Hematopoietic multipotent progenitor cell treated with erythropoietin and hydrocortisone succinate and interleukin-3 and kit ligand, for 4 days (in vitro differentiated cells): ENCODE results near the gene TCF7L1.

Experiments
- DNase-seq: peaks from one replicate; pipeline ENCODE4 v3.0.0-alpha.2; 2015

The TCF7L1 gene

DNA sequence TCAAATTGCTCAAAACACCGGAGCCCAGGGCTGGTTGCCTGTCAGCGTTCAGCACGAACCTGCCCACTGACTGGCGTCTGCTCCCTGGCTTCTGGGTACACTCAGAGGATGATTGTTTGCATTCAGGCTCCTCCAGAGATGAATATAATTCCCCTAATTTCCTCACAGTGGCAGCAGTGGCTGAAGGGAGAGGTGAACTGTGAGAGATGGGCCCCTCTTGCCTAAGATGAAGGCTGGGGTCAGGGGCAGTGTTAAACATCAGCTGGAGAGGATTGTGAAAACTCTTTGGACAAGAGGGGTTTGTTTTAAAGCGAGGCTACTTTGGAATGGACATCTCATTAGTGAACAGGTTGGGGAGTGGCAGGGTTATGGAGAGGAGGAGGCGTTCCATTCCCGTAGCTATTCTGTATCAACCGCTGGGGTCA, 31.0 kb downstream of the TCF7L1 start:
- no peak for DNase-seq

DNA sequence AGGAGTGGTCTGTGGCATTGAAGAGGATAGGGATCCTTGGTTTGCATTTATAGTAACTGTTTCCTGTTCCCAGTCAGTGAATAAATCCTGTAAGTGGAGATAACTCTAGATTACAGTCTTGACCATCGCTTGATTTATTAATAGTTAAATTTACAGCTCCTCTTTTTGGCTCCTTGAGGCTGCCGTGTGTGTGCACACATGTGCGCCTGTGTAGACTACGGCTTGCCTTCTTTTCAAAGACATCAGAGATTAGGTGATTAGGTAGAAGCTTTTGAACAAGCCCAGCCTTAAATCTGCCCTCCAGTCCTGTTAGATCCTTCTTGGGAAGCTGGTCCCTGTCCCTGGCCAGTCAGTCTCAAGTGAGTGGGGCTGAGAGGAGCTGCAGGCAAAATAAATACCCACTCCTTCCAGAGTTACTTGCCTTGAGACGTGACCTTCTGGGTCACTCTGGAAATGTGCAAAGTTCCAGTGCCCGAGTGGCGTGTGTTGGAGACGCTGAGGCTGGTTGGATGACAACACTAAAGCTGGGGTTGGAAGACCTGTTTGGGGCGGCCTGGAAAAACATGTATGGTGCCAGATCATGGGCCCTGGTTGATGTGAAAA, 32.0 kb downstream of the TCF7L1 start:
- DNase-seq: no peak

DNA sequence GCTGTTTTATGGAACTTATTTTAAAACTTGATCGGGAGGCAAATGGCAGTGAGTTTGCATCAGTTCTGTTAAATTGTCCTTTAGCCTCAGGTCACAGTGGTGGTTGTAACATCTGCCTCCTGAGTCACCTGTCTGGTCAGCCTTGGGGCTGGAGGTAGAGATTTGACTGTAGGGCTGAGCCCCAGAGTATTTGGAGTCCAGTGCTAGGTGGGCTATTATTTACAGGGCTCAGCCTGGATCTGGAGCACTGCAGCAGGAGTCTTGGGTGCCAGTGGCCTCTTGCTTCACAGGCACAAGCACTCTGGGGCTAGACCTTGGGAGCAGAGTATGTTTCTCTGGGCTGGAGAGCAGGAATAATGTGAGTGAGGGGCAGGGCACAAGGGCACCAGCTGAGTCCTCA, 32.8 kb downstream of the TCF7L1 start:
- no peak for DNase-seq

- no peak for DNase-seq
Measured at GRCh38 chr2:85167479-85167878, 34.3 kb downstream of the TCF7L1 start.

- DNase-seq: no peak
Measured at GRCh38 chr2:85168942-85169341, 35.8 kb downstream of the TCF7L1 start.

GRCh38 chr2:85169581-85169980, 36.4 kb downstream of the TCF7L1 start:
- no peak for DNase-seq

DNA sequence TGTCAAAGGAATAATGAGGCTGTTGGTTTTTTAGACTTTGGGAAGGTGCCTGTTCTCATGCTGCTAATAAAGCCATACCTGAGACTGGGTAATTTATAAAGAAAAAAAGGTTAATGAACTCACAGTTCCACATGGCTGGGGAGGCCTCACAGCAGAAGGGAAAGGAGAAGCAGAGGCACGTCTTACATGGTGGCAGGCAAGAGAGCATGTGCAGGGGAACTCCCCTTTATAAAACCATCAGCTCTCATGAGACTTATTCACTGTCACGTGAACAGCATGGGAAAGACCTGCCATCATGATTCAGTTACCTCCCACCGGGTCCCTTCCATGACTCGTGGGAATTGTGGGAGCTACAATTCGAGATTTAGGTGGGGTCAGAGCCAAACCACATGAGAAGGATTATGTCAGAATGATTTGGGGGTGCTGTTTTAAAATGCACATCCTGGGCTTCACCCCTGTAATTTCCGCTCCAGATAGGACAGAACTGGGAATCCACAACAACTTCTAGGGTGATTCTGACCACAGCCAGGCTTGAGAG, 37.8 kb downstream of the TCF7L1 start:
- no peak for DNase-seq

- DNase-seq: no peak
Measured at GRCh38 chr2:85171916-85172315, 38.7 kb downstream of the TCF7L1 start.

DNA sequence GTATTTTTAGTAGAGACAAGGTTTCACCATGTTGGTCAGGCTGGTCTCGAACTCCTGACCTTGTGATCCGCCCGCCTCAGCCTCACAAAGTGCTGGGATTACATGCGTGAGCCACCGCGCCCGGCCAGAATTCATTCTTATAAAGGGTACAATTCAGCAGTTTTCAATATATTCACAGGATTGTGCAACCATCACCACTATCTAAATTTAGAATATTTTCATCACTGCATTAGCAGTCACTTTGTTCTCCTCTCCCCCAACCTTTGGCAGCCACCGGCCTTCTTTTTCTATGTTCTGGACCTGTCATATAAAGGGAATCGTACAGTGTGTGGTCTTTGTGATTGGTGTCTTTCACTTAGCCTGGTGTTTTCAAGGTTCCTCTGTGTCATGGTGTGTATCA, 40.7 kb downstream of the TCF7L1 start:
- DNase-seq: no peak

- DNase-seq: no peak
Measured at GRCh38 chr2:85174943-85175342, 41.8 kb downstream of the TCF7L1 start.

DNA sequence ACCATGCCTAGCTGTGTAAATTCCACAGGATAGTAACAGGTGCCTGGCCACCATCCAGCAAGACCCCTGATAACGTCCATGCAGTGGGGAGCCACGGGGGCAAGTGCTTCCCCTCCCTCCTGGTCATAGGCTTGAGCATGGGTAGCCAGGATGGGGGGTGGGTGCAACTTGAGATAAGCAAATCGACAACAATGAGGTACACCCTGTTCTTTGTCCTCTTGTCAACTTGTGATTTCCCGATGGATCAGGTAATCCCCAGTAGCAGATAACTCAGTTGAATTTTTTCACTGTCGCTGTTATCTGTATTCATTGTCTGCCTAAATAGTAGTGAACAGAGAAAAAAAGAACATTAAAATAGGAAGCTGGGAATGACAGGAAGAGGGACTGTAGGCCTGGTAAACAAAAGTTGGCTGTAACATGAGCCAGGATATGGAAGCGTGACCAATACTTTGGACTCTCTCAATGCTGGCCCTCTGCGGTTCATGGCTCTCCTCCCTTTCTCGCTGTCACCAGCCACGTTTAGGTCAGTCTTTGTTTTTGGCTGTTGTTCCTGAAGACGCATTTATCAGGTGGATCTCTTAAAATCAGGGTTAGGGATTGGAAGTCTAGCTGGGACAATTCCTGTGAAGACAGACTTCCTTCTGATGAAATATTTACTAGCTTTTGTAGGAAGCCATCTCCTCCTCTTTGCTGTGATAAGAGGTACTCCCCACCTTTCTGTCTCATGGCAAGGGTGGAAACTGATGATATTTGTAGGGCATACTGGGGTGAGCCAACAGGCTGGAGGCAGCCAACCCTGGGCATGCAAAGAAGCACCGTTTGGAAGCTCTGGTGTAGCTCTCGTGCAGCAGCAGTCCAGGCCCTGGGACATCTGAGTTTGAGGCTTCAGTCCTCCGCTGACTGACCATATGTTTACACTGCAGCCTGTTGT, 42.4 kb downstream of the TCF7L1 start:
- no peak for DNase-seq

DNA sequence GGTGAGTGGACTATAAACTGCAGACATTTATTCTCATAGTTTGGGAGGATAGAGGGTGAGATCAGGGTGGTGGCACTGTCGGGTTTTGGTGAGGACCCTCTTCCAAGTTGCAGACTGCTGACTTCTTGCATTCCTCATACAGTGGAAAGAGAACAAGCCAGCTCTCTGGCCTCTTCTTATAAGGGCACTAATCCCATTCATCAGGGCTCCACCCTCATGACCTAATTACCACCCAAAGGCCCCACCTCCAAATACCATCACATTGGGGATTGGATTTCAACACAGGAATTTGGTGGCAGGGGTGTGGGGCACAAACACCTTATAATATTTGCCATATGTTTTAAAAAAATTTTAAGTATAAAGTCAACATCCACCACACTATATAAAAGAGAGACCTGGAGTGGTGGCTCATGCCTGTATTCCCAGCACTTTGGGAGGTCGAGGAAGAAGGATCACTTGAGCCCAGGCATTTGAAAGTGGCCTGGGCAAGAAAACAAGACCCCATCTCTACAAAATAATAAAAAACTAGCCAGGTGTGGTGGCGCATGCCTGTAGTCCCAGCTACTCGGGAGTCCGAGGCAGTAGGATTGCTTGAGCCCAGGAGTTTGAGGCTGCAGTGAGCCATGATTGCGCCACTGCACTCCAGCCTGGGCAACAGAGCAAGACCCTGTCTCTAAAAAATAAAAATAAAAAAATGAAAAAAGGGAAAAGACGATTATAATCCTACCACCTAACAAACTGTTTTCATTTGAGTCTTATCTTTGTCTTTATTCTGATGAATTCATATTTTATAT, 44.0 kb downstream of the TCF7L1 start:
- DNase-seq: no peak

DNA sequence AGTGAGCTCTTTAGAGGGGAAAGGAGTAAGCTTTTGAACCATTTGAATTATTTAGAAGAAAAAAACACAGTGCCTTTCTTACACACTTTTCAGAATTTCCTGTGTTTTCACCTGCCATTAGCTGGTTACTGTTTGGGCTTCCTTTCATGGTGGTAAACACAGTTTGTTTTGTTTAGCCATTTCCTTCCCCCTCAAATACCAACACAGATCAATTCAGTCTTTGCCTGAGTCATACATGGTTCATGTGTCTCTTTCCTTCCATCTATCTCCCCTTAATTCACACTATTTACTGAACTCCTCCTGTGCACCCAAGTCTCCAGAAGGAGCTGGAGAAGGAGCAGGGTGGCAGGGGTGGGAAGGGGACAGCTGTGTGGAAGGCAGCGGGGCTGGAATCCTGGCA, 45.0 kb downstream of the TCF7L1 start:
- DNase-seq: no peak

DNA sequence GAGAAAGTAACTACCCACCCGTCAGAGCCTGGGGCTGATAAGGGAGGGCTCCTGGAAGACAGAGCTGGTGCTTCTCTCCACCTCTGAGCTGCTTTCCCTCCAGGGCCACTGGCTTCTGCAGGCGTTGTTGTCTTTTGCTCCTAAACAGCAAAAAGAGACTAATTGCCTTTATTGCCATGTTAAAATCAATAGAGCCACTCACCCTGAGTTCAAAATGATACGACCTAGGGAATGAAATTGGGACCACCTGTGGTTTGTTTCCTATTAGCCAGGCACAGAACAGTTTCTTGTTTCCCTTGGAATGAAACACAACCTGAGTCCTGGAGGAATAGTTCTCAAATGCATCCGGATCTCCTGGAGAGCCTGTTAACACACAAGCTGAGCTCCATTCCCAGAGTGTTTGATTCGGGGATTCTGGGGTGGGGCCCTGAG, 45.8 kb downstream of the TCF7L1 start:
- no peak for DNase-seq

DNA sequence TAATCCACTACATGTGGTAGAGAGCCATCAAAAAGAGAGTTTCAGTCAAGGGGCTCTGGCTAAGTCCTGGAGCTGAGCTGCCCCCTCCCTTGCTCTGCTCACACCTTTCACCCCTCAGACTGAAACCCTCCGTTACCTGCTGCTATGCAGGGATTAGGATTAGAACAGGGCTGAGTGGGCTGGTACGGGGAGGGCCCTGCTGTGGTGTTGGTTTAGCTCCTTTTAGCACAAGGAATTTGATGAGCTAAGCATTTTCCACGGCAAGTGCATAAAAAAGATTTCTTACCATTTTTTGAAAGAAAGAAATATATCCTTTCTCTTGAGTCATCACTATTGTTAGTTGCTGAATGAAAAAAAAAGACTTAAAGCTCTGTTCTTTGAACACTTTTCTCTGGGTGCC, 46.3 kb downstream of the TCF7L1 start:
- DNase-seq: no peak

GRCh38 chr2:85180322-85181133, 47.3 kb downstream of the TCF7L1 start:
- peak; percentile 4 for DNase-seq

DNA sequence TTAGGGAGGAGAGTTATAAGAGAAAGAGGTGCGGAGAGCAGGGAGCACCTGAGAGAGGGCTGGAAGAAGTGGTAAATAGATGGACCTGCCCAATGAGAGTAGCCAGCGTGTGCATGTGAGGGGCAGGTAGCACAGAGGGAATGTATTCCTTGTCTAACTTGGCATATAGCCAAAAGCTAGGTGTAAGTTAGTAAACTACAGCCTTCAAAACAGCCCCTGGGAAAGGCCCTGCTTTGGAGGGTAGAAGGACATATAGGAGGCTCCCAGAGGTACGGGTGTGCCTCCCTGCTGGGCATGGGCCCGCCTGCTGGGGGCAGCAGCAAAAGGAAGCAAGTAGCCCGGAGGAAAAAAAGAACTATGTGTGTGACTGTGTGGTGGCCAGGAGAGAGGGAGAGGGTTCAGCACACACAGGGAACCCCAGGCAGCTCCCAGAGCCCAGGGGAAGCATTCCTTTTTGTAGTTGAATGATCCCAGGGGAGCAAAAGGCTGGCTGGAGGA, 48.0 kb downstream of the TCF7L1 start:
- peak; percentile 9 for DNase-seq

GRCh38 chr2:85181844-85182456, 48.8 kb downstream of the TCF7L1 start:
- DNase-seq: no peak

DNA sequence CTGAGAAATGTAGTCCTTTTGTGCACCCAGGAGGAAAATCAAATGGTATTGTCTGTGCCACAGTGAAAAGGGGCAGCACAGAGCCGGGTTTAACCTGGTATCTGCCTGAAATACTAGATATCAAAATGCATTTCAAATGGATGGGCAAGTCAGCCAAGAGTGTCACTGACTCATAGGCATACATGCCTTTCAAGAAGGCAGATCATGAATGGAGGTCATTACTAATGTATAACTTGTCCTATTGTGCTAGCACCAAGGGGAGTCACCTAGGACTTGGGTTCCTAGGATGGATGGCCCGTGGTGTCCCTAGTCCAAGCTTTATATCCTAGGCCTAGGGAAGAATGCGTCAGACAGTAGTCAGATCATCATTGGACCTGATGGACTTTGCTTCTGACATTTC, 49.9 kb downstream of the TCF7L1 start:
- DNase-seq: no peak

DNA sequence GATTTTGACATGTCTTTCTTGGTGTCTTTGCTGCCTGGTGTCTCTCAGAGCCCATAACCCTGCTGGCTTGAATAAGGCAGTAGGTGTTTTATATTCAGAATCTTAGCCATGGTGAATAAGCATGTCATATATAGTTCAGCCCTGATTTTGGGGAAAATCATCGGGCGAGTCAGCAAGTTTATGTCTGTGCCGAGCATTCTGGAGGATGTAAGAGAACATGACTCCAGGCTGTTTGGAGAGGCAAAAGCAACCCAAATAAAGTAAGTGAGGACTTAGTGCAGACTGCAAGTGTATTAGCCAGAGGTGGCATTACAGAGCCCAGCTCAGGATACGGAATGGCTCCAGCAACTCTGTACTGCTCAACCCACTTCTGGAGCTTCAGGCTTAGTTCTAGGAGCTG, 50.3 kb downstream of the TCF7L1 start:
- no peak for DNase-seq

DNA sequence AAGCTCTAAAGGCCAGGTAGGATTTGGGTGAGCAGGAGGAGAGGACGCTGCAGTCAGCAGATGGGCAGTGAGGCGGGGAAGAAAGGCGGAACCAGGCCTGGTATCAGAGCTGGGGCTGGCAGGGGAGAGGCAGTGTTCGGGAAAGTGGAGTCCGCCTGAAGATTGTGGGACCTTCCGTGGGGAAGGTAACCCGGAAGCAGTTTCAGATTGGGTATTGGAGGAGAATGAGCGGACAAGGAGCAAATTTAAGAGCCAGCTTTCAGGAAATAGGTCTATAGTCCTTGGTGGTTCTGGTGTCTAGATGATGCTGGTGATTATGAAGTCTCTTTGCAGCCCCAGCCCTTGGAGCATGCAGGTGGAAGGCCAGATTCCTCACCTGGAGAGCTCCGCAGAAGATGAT, 51.0 kb downstream of the TCF7L1 start:
- no peak for DNase-seq

DNA sequence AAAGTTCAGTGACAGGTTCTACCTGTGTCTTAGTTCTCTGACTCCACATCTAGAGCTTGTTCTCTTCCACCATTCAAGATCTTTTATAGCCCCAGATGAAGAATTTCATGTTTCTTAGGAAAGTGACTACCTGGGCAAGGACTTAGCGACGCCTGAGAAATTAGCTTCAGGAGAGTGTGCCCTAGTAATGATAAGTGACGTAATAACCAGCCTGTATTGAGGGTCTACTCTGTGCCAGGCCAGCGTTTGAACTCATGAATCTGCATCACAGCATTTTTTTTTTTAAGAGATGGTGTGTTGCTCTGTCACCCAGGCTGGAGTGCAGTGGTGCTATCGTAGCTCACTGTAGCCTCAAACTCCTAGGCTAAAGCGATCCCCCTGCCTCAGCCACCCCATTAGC, 51.8 kb downstream of the TCF7L1 start:
- DNase-seq: no peak
